Mesangial cell (primary cell): ENCODE results near the gene SMARCA2. TPM values are rescaled to one million over a fixed set of nuclear protein-coding genes. Genes with fewer than 3 reads are reported as not detected.

Experiments used
- total RNA-seq: library from RNA; depleted of rRNA; stranded (reverse); fragments of >200 nt; gene quantifications from 2 replicates; pipeline ENCODE4 v1.2.3, GENCODE V29; 2015

The SMARCA2 gene
- total RNA-seq, result 38.6 and 60.1 TPM in 2 replicates

DNA sequence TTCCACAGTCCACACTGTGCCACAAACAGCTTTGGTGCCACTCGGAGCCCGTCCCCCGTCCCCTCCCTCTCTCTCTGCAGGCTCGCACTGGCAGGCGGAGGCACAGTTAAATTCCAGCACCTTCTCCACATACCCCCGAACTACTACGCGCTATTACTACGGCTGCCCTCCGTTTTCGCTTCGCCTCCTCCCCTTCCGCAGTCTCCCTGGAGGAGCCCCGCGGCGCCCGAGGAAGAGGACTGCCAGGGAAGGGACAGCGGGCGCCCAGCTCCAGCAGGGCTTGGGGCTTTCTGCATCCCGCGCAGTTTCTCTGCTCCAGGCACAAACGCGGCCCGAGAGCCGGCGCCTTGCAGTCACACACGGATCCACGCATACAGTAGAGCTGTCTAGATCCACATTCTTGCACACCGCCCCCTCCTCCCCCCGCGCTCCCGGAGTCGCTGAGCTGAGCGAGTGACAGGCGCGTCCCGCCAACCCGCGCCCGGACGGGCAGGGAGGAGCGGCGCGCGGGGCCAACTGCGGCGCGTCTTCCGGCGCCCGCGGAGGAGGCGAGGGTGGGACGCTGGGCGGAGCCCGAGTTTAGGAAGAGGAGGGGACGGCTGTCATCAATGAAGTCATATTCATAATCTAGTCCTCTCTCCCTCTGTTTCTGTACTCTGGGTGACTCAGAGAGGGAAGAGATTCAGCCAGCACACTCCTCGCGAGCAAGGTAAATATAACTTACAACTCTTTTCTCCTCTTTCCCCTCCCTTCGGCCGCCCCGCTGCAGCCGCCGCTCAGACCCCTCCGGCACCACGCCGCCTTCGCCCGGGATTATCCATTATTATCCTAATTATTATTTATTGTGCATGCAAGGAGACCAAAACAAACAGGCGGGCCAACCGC lies at the start of gene SMARCA2:
Gene SMARCA2, plus strand, starts transcription at position 652 of the 885 bp plus-strand sequence. CDS start 13,676 bp downstream, outside the sequence.

